DND-41 (cell line): ENCODE measurements around the gene TSPEAR.

ENCODE experiments used
- ATAC-seq: fragments of 200-7000 bp; cut with Tn5 transposase; 3 replicates; pipeline ENCODE4 v1.9.1; 2021; ENCODE audit warnings: low read depth; ENCODE audit not compliant: insufficient read depth
- DNase-seq: peaks from one replicate; pipeline ENCODE4 v3.0.0-alpha.2; 2020
- H2AFZ ChIP-seq: 2 replicates; pipeline ENCODE4 v1.6.0; 2012; ENCODE audit warnings: low read depth, low read length
- H3K27ac ChIP-seq: 2 replicates; pipeline ENCODE4 v1.5.1; 2012; ENCODE audit warnings: low read length, inconsistent platforms
- H3K27me3 ChIP-seq: fragments of 200-600 bp; sonication (generic); 2 replicates; pipeline ENCODE4 v1.6.0; 2012; ENCODE audit warnings: low read length, mild to moderate bottlenecking, inconsistent platforms; ENCODE audit not compliant: insufficient read depth, poor library complexity
- H3K36me3 ChIP-seq: 2 replicates; pipeline ENCODE4 v1.5.1; 2012; ENCODE audit warnings: low read length, inconsistent platforms; ENCODE audit not compliant: insufficient read depth
- H3K4me1 ChIP-seq: 2 replicates; pipeline ENCODE4 v1.5.1; 2012; ENCODE audit warnings: mild to moderate bottlenecking, low read length; ENCODE audit not compliant: insufficient read depth
- H3K4me2 ChIP-seq: 2 replicates; pipeline ENCODE4 v1.6.0; 2012; ENCODE audit warnings: mild to moderate bottlenecking, moderate library complexity, low read length, inconsistent platforms; ENCODE audit not compliant: insufficient read depth
- H3K4me3 ChIP-seq, 2 experiments: fragments of 200-600 bp in 1 of 2; shearing (Covaris generic) in 1 of 2; 2 replicates each; pipeline ENCODE4 v1.5.1; 2012 to 2016; ENCODE audit warnings: inconsistent platforms in 2 of 2, low read length in 2 of 2, mild to moderate bottlenecking in 2 of 2, low read depth in 1 of 2, moderate library complexity in 1 of 2
- H3K79me2 ChIP-seq: 2 replicates; pipeline ENCODE4 v1.6.0; 2012; ENCODE audit warnings: low read length, inconsistent platforms; ENCODE audit not compliant: insufficient read depth
- H3K9ac ChIP-seq: 2 replicates; pipeline ENCODE4 v1.6.0; 2012; ENCODE audit warnings: low read depth, mild to moderate bottlenecking, inconsistent platforms, low read length, moderate library complexity
- H3K9me3 ChIP-seq: 2 replicates; pipeline ENCODE4 v1.5.1; 2012; ENCODE audit warnings: low read length, moderate library complexity, mild to moderate bottlenecking, inconsistent platforms; ENCODE audit not compliant: insufficient read depth, severe bottlenecking
- H4K20me1 ChIP-seq: 2 replicates; pipeline ENCODE4 v1.6.0; 2012; ENCODE audit warnings: low read length; ENCODE audit not compliant: insufficient read depth
- CTCF ChIP-seq: IDR thresholded peaks from 2 replicates; pipeline ENCODE4 v1.5.1; 2012; ENCODE audit warnings: borderline replicate concordance, low read length, moderate library complexity, mild to moderate bottlenecking; ENCODE audit not compliant: poor library complexity, severe bottlenecking; ENCODE audit errors: extremely low read depth
- EZH2 ChIP-seq: IDR thresholded peaks from 3 replicates; pipeline ENCODE4 v1.6.1; 2012; ENCODE audit warnings: borderline replicate concordance, low read depth, mild to moderate bottlenecking, moderate library complexity, low read length, inconsistent platforms; ENCODE audit not compliant: severe bottlenecking

TSPEAR gene

GRCh38 chr21:44497703-44498126, 213.7 kb downstream of the TSPEAR start:
- Histone ChIP-seq H2AFZ (no peak overlapping the region), H3K4me1 (no peaks in the 10 kb centered on the region), H3K27me3 (peaks cover 4% of the 10 kb centered on the region), H3K36me3 (no peaks in the 10 kb centered on the region), H3K9me3 (peaks cover 2% of the 10 kb centered on the region), H3K4me3 (no peak overlapping the region), H3K79me2 (no peaks in the 10 kb centered on the region), H3K27ac (no peak overlapping the region), H3K4me2 (no peak overlapping the region), H4K20me1 (no peaks in the 10 kb centered on the region; the same call in 1 of the 2 replicates), H3K9ac (no peak overlapping the region)
- TF ChIP-seq CTCF (no peak), EZH2 (no peak)
- no peak for DNase-seq
- ATAC-seq, result no peak

GRCh38 chr21:44496564-44497550, 214.5 kb downstream of the TSPEAR start:
- Histone ChIP-seq H3K79me2 (no peaks in the 10 kb centered on the region), H3K27ac (no peak overlapping the region), H3K9ac (no peak overlapping the region), H3K4me1 (no peaks in the 10 kb centered on the region), H3K36me3 (no peaks in the 10 kb centered on the region), H2AFZ (no peak overlapping the region), H3K4me3 (no peak overlapping the region), H3K9me3 (peaks cover 2% of the 10 kb centered on the region), H3K27me3 (peaks cover 4% of the 10 kb centered on the region), H3K4me2 (no peak overlapping the region), H4K20me1 (no peaks in the 10 kb centered on the region; the same call in 1 of the 2 replicates)
- ATAC-seq (no peak), DNase-seq (no peak)
- TF ChIP-seq CTCF, result no peak

DNA sequence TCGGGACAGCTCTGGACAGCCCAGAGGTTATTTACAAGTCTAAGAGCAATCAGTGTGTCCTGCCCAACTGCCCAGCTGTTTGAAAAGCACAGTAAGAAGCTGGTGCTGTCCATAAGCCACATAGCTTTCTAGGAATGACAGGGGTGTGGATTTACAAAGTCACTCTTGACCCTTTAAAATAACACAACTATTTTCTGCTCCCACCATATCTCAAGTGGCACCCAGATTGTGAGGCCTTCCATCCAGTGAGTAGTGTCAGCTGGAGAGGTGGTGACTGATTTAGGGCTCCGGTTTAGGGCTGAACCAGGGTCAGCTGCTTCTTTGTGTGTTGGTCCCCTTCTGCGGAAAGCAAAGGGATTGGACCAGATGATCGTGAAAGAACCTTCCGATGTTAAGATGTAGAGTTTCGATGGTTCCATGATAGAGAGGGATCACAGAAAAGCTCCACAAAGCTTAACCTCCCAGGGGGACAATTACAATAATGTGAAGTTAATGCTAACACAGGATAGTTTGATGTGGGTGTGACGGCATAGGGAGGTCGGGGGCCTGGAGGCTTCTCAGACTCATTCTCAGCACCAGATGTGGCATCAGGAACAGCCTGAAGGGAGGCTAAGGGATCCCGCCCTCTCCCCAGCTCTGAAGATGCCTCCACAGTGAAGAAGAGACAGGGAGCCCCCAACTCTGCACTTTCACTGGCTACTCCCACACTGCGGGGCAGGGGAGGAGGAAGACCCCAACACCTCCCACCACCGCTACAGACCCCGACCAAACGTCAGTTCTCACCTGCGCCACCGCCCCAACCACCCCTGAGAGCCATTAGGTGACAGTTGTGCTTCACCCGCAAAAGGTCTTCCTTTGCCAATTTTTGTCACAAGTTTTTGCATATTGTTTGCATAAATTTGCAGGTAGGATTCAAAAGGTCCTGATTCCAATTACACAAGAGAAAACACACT, 215.5 kb downstream of the TSPEAR start:
- Histone ChIP-seq H3K79me2 (no peaks in the 10 kb centered on the region), H2AFZ (no peak overlapping the region), H3K36me3 (no peaks in the 10 kb centered on the region), H3K9ac (no peak overlapping the region), H3K27me3 (peaks cover 4% of the 10 kb centered on the region), H3K4me3 (no peak overlapping the region), H3K4me2 (no peak overlapping the region), H4K20me1 (no peaks in the 10 kb centered on the region; the same call in 1 of the 2 replicates), H3K9me3 (peaks cover 2% of the 10 kb centered on the region), H3K4me1 (no peaks in the 10 kb centered on the region), H3K27ac (no peak overlapping the region)
- DNase-seq (no peak), ATAC-seq (no peak)
- TF ChIP-seq EZH2 (no peak), CTCF (no peak)
